Vagina (tissue), 2 donors: ENCODE measurements around the gene SELENOS. TPM values are rescaled to one million over a fixed set of nuclear protein-coding genes. Genes with fewer than 3 reads are reported as not detected.
A peak's percentile ranks its signal among the peaks of the same experiment; 100 is the strongest.

Source experiments
- DNase-seq, 2 donors: peaks; one replicate each; pipeline ENCODE4 v3.0.0-alpha.2; 2017; ENCODE audit errors: extremely low spot score in 2 of 2
- H3K27ac ChIP-seq: fragments of 200-600 bp; sonication (generic); one replicate; pipeline ENCODE4 v1.5.1; 2019
- H3K27me3 ChIP-seq: fragments of 200-600 bp; sonication (generic); one replicate; pipeline ENCODE4 v1.5.1; 2019
- H3K36me3 ChIP-seq, 2 donors: fragments of 200-600 bp; sonication (generic); one replicate each; pipeline ENCODE4 v1.5.1; 2017 to 2019
- H3K4me1 ChIP-seq: fragments of 200-600 bp; sonication (generic); one replicate; pipeline ENCODE4 v1.5.1; 2019
- H3K4me3 ChIP-seq, 2 donors: fragments of 200-600 bp; sonication (generic); 1 replicate in 1 of 2; 2 replicates in 1 of 2; pipeline ENCODE4 v1.5.1; 2016 to 2019
- H3K9me3 ChIP-seq: fragments of 200-600 bp; sonication (generic); one replicate; pipeline ENCODE4 v1.5.1; 2019
- CTCF ChIP-seq, 3 experiments: fragments of 450-650 bp in 2 of 3; fragments of 200-600 bp in 1 of 3; sonication (generic) in 1 of 3; IDR thresholded peaks; one replicate each; pipeline ENCODE4 v1.5.1; 2017 to 2019; ENCODE audit warnings: antibody characterized with exemption in 3 of 3, mild to moderate bottlenecking in 2 of 3, moderate library complexity in 2 of 3
- POLR2A ChIP-seq, 2 donors: fragments of 450-650 bp; IDR thresholded peaks; one replicate each; pipeline ENCODE4 v1.6.1; 2017; ENCODE audit warnings: antibody characterized with exemption in 2 of 2, mild to moderate bottlenecking in 2 of 2, moderate library complexity in 2 of 2
- POLR2AphosphoS5 ChIP-seq, 2 donors: sonication (generic); formaldehyde crosslinking; IDR thresholded peaks; one replicate each; pipeline ENCODE4 v1.9.0; 2017; ENCODE audit warnings: antibody characterized with exemption in 2 of 2, mild to moderate bottlenecking in 2 of 2, low read depth in 1 of 2; ENCODE audit not compliant: insufficient read depth in 1 of 2
- intact Hi-C: fragments of 100-400 bp; cut with DNase I; formaldehyde crosslinking; loops from one replicate; pipeline ENCODE4 v1.15.1; 2023
- total RNA-seq: library from RNA; depleted of rRNA; stranded (reverse); fragments of >200 nt; gene quantifications from one replicate; pipeline ENCODE4 v1.2.3, GENCODE V29; 2016

SELENOS gene
- total RNA-seq, 1 donor from 2014 or later = 47.6 TPM

DNA sequence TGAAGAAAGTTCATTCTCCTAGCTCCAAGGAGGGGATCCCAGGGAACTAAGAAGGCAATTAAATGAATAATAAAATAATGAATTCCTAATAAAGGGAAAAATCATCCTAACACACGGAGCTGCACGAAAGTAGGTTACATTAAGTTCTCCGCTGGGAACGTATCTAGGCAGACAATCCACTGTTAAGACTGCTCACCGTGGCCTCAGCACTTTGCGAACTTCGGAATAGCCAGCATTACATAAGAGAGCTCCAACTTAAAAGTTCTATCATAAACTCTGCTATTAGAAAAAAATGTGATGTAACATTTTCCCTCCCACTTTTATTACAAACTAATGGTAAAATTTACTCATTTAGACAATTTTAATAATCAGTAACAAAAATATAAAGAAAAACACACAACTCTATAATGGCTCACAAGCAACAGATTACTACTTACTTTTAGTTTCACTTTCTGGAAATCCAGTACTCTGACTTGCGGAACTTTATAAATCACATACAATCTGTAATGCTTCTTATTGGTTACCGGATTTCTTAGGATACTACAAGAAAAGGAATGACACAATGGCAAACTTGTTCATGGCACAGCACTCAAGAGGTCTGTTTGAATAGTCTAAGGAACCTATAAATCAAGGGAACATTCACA is 9.3 kb upstream of the SELENOS start:
- no peak for TF ChIP-seq POLR2A (IDR thresholded peaks at IDR 0.05)
- TF ChIP-seq CTCF (IDR thresholded peaks at IDR 0.05) = no peak
- no peak for TF ChIP-seq POLR2AphosphoS5 (IDR thresholded peaks at IDR 0.05; ENCODE audit: insufficient read depth in 1 of 2, low read depth in 1 of 2)
- H3K27me3 ChIP-seq = no peaks in the 10 kb centered on the region
- no peak overlapping the region for H3K4me3 ChIP-seq
- intact Hi-C loops = no loop called here
- H3K4me1 ChIP-seq = peaks cover under 1% of the 10 kb centered on the region
- peaks cover 3 to 62% of the 10 kb centered on the region in 2 donors for H3K36me3 ChIP-seq
- no peaks in the 10 kb centered on the region for H3K9me3 ChIP-seq
- DNase-seq = no peak
- no peak overlapping the region for H3K27ac ChIP-seq

DNA sequence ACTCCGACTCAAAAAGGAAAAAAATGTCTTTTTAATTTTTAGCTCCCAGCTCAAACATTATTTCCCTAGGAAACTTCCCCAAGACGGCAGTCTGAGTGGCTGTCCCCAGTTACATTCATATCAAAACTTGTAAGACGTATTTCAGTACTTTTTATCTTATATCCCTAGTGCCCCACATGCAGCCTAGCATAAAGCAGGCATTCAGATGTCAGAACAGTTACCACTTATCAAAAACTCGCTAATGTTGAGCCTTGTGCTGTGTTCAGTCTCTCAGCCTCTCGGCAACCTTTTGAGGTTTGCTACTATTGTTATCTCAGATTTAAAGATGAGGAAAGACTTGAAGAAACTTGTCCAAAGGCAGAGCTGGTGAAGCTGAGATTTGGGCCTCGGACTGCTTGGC is 6.6 kb upstream of the SELENOS start:
- intact Hi-C loops = no loop called here
- no peak overlapping the region for H3K4me3 ChIP-seq
- H3K4me1 ChIP-seq = no peaks in the 10 kb centered on the region
- DNase-seq = no peak
- H3K9me3 ChIP-seq = no peaks in the 10 kb centered on the region
- TF ChIP-seq POLR2AphosphoS5 (IDR thresholded peaks at IDR 0.05; ENCODE audit: insufficient read depth in 1 of 2, low read depth in 1 of 2) (no peak), POLR2A (IDR thresholded peaks at IDR 0.05) (no peak), CTCF (IDR thresholded peaks at IDR 0.05) (no peak)
- H3K27me3 ChIP-seq = no peaks in the 10 kb centered on the region
- H3K36me3 ChIP-seq = peaks cover 3 to 73% of the 10 kb centered on the region in 2 donors
- no peak overlapping the region for H3K27ac ChIP-seq

DNA sequence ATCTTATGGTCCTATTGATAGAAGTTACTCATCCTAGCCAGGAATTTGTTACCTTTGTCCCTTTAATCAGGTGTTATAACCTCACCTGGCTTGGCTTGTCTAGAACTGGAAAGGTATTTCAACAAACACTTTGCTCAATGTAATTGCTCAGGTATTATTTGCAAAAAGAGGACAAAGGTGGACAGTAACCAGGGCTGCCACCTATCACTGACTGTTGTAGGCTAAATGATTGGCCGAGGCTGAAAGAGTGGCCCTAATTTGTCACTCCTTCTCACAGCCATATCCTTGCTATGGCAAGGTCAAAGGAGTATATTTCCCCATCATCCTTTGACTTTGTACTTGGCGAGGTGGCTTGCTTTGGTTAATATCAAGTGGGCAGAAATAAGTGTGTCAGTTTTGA is 2.7 kb upstream of the SELENOS start:
- Histone ChIP-seq H3K9me3 (no peaks in the 10 kb centered on the region), H3K27me3 (no peaks in the 10 kb centered on the region), H3K4me3 (no peak overlapping the region), H3K4me1 (peaks cover 19% of the 10 kb centered on the region), H3K27ac (no peak overlapping the region), H3K36me3 (peaks cover 3 to 46% of the 10 kb centered on the region in 2 donors)
- DNase-seq = no peak
- TF ChIP-seq CTCF (IDR thresholded peaks at IDR 0.05) (no peak), POLR2AphosphoS5 (IDR thresholded peaks at IDR 0.05; ENCODE audit: insufficient read depth in 1 of 2, low read depth in 1 of 2) (no peak), POLR2A (IDR thresholded peaks at IDR 0.05) (no peak)
- intact Hi-C loops = no loop called here

GRCh38 chr15:101277943-101278564 is 769 bp upstream of the SELENOS start:
- Histone ChIP-seq H3K4me3 (peak overlapping the region; percentile 87 to 94), H3K4me1 (peaks cover 19% of the 10 kb centered on the region), H3K27me3 (no peaks in the 10 kb centered on the region), H3K27ac (peak overlapping the region; percentile 82), H3K9me3 (no peaks in the 10 kb centered on the region), H3K36me3 (peaks cover 0 to 46% of the 10 kb centered on the region in 2 donors)
- intact Hi-C loops = no loop called here
- no peak for DNase-seq
- TF ChIP-seq POLR2AphosphoS5 (IDR thresholded peaks at IDR 0.05; ENCODE audit: insufficient read depth in 1 of 2, low read depth in 1 of 2) = no peak
- no peak for TF ChIP-seq CTCF (IDR thresholded peaks at IDR 0.05)
- TF ChIP-seq POLR2A (IDR thresholded peaks at IDR 0.05) = no peak

DNA sequence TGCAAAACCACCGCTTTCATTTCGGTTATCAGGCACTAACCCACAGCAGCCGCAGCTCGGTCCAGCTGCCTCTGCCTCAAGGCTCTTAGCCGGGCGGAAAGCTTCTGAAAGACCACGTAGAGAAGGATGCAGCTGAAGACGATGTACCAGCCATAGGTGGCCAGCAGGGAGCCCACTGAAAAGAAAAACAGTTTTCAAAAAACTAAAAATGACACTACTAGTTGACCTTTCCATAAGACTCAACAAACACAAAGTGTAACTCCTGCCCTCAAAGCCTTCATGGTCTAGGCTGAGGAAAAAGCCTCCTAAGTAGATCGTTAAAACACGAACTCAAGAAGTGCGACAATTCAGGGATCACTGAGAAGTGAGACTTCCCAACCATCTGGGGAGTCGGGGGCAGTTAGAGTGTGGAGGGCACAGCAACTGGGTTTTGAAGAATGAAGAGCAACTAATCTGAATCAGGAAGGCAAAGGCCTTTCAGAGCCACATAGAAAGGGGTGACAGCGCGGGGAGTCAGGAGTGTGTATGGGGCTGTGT is 716 bp downstream of the SELENOS start:
- TF ChIP-seq CTCF (IDR thresholded peaks at IDR 0.05) (peak in 1 of 3 experiments; percentile 14), POLR2A (IDR thresholded peaks at IDR 0.05) (no peak), POLR2AphosphoS5 (IDR thresholded peaks at IDR 0.05; ENCODE audit: insufficient read depth in 1 of 2, low read depth in 1 of 2) (no peak)
- Histone ChIP-seq H3K27me3 (no peaks in the 10 kb centered on the region), H3K4me3 (peak overlapping the region; percentile 87 to 94), H3K4me1 (peaks cover 19% of the 10 kb centered on the region), H3K9me3 (no peaks in the 10 kb centered on the region), H3K27ac (peak overlapping the region; percentile 82), H3K36me3 (peaks cover 2 to 45% of the 10 kb centered on the region in 2 donors)
- DNase-seq = no peak
- intact Hi-C loops = no loop called here
